Measurements from ENCODE around the gene CRYGN.

CRYGN gene

DNA sequence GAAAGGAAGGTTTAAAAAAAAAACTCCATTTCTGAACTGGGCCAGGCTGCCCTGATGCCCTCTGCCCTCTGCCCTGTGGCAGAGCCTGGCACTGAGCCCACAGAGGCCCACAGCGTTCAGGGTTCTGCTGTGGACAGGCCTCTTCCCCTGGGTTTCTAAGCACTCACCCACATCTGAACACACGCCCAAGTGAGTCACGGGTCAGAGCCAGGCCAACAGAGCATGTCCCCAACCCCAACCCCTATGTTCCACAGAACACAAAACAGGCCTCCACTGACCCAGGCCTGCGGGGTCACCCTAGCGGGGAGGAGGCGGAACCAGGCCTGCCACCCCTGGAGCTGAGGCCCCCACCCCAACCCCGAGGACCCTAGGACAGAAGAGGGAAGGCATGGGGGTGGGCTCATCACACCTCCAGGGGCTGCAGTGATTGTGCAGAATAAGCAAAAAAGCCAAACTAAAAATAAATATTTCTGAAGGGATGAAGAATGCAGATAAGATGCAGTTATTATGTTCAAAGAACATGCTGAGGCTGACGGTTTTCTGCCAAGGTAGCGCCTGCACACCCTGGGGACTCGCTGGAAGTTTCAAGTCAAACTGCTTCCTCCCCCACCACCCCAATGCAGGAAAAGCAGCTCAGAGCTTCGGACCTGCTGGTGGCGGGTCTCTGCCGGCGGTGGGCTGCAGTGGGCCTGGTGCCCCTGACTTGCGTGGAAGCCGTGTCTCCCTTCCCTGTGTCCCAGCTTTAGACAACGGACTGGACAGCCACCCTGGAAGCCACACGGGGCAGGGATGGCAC lies 35.5 kb downstream of the CRYGN start:
- Histone ChIP-seq H3K27me3 (ENCODE audit: insufficient read depth, low read depth) (no peaks in the 10 kb centered on the region), H3K4me1 (ENCODE audit: low read depth, poor library complexity, severe bottlenecking) (no peaks in the 10 kb centered on the region), H4K20me1 (ENCODE audit: insufficient read depth) (no peaks in the 10 kb centered on the region), H3K79me2 (ENCODE audit: insufficient read depth, low read depth) (no peaks in the 10 kb centered on the region), H3K4me2 (no peak overlapping the region), H2AFZ (ENCODE audit: low read depth) (no peak overlapping the region), H3K27ac (no peak overlapping the region), H3K9ac (no peak overlapping the region), H3K36me3 (ENCODE audit: insufficient read depth) (no peaks in the 10 kb centered on the region), H3K4me3 (IDR thresholded peaks at IDR 0.05; ENCODE audit: insufficient read depth, low read depth, low read length) (no peak overlapping the region)
- TF ChIP-seq CTCF (conservative IDR thresholded peaks at IDR 0.05; ENCODE audit: low read depth, low read length) = no peak

DNA sequence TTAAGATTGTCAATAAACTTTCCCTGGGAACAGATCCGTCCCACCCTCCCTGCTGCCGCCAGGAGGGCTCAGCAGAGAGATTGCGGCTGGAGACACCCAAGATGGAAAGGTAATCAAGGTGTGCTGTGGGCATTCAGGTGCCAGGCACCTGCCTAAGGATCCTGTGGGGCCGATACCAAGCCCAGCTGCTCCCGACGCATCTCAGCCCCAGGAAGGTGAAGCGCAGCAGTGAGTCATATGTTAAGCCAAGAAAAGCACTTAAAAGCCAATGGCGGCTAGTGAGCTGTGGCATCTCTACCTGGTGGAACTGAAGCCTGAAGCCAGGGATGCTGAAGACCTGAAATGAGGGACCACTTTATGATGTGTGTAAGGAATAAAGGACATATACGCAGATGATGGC lies 36.2 kb downstream of the CRYGN start:
- Histone ChIP-seq H3K36me3 (ENCODE audit: insufficient read depth) (no peaks in the 10 kb centered on the region), H3K4me2 (no peak overlapping the region), H3K9ac (no peak overlapping the region), H2AFZ (ENCODE audit: low read depth) (no peak overlapping the region), H3K27me3 (ENCODE audit: insufficient read depth, low read depth) (no peaks in the 10 kb centered on the region), H3K79me2 (ENCODE audit: insufficient read depth, low read depth) (no peaks in the 10 kb centered on the region), H3K27ac (no peak overlapping the region), H3K4me1 (ENCODE audit: low read depth, poor library complexity, severe bottlenecking) (no peaks in the 10 kb centered on the region), H4K20me1 (ENCODE audit: insufficient read depth) (no peaks in the 10 kb centered on the region), H3K4me3 (IDR thresholded peaks at IDR 0.05; ENCODE audit: insufficient read depth, low read depth, low read length) (no peak overlapping the region)
- TF ChIP-seq CTCF (conservative IDR thresholded peaks at IDR 0.05; ENCODE audit: low read depth, low read length) = no peak

DNA sequence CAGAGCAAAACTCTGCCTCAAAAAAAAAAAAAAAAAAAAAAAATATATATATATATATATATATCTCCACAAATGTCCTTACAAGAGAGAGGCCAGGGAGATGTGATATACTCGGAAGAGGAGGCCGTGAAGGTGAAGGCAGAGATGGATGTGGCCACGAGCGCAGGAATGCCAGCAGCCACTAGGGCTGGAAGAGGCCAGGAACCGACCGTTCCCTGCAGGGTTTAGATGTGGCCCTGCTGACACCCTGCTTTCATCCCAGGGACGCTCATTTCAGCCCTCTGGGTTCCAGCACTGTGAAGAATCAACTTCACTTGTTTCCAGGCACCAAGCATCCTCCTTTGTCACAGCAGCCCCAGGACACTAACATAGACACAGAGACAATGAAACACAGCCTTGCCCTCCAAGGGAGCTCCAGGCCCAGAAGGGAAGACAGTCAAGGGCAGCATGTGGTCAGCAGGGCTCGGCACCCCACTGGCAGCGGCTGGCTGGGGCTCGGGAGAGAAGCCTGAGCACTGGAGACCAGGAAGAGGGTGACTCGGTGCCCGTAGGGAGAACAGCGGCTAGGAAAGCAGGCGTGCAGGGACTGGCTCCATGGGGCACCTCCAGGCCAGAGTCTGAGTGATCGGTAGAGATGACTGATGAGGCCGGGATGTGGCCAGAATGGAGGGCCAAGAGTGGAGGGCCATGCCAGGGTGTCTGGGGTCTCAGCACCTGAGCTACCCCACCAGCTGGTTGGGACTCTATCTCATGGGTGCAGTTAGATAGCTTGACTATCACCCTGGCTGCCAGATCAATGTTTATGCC lies 37.7 kb downstream of the CRYGN start:
- no peak for TF ChIP-seq CTCF (conservative IDR thresholded peaks at IDR 0.05; ENCODE audit: low read depth, low read length)
- Histone ChIP-seq H3K4me1 (ENCODE audit: low read depth, poor library complexity, severe bottlenecking) (no peaks in the 10 kb centered on the region), H3K79me2 (ENCODE audit: insufficient read depth, low read depth) (no peaks in the 10 kb centered on the region), H3K36me3 (ENCODE audit: insufficient read depth) (no peaks in the 10 kb centered on the region), H2AFZ (ENCODE audit: low read depth) (no peak overlapping the region), H3K27ac (no peak overlapping the region), H3K4me3 (IDR thresholded peaks at IDR 0.05; ENCODE audit: insufficient read depth, low read depth, low read length) (no peak overlapping the region), H3K9ac (no peak overlapping the region), H4K20me1 (ENCODE audit: insufficient read depth) (no peaks in the 10 kb centered on the region), H3K27me3 (ENCODE audit: insufficient read depth, low read depth) (no peaks in the 10 kb centered on the region), H3K4me2 (no peak overlapping the region)

- H2AFZ ChIP-seq (ENCODE audit: low read depth) = no peak overlapping the region
These were observed 39.2 kb downstream of the CRYGN start for GRCh38 chr7:151400626-151401315.

More at GRCh38 chr7:151400626-151401315, 39.2 kb downstream of the CRYGN start:
- no peaks in the 10 kb centered on the region for H3K27me3 ChIP-seq (ENCODE audit: insufficient read depth, low read depth)
- H4K20me1 ChIP-seq (ENCODE audit: insufficient read depth) = no peaks in the 10 kb centered on the region
- H3K27ac ChIP-seq = no peak overlapping the region
- no peak overlapping the region for H3K9ac ChIP-seq
- no peaks in the 10 kb centered on the region for H3K79me2 ChIP-seq (ENCODE audit: insufficient read depth, low read depth)
- no peak overlapping the region for H3K4me3 ChIP-seq (IDR thresholded peaks at IDR 0.05; ENCODE audit: insufficient read depth, low read depth, low read length)
- H3K4me1 ChIP-seq (ENCODE audit: low read depth, poor library complexity, severe bottlenecking) = no peaks in the 10 kb centered on the region
- no peak overlapping the region for H3K4me2 ChIP-seq
- TF ChIP-seq CTCF (conservative IDR thresholded peaks at IDR 0.05; ENCODE audit: low read depth, low read length) = no peak
- no peaks in the 10 kb centered on the region for H3K36me3 ChIP-seq (ENCODE audit: insufficient read depth)

All from KMS-11 (cell line).